Caco-2 (cell line): ENCODE data around the gene AGPAT3. TPM values are rescaled to one million over a fixed set of nuclear protein-coding genes. Genes with fewer than 3 reads are reported as not detected.

Experiments
- BruUV-seq: library from RNA; stranded (reverse); fragments of 400-500 nt; replicated peaks from 2 replicates; lab custom pipeline; 2021; lab: Mats Ljungman, UMichigan
- CTCF ChIA-PET: fragments of 300-600 bp; sonication (Branson Sonifier 250); formaldehyde crosslinking; loops from one replicate; lab custom pipeline; 2022; ENCODE audit warnings: antibody characterized with exemption; lab: Charles Lee
- POLR2A ChIA-PET: fragments of 300-600 bp; sonication (Branson Sonifier 250); formaldehyde crosslinking; loops from one replicate; lab custom pipeline; 2022; ENCODE audit warnings: antibody characterized with exemption; lab: Charles Lee
- DNase-seq, 2 experiments: peaks; one replicate each; pipeline versions ENCODE4 v3.0.0 to v3.0.0-alpha.2; 2020 to 2022
- H3K27me3 ChIP-seq: replicated peaks from 2 replicates; pipeline ENCODE4 v1.6.0; 2011; ENCODE audit warnings: low read length; ENCODE audit not compliant: control insufficient read depth, insufficient read depth
- H3K36me3 ChIP-seq: 2 replicates; pipeline ENCODE4 v1.5.1; 2011; ENCODE audit warnings: low read length; ENCODE audit not compliant: control insufficient read depth, insufficient read depth
- H3K4me1 ChIP-seq: fragments of 250-450 bp; sonication (Bioruptor Pico); 2 replicates; pipeline ENCODE4 v1.5.1; 2020; ENCODE audit warnings: mild to moderate bottlenecking
- H3K4me3 ChIP-seq: 2 replicates; pipeline ENCODE4 v1.5.1; 2011; ENCODE audit warnings: low read depth, mild to moderate bottlenecking, control low read depth, low read length
- H3K9me3 ChIP-seq: fragments of 250-450 bp; sonication (Bioruptor Pico); 2 replicates; pipeline ENCODE4 v1.5.1; 2020; ENCODE audit warnings: mild to moderate bottlenecking, moderate library complexity
- H3K27ac Mint-ChIP-seq: one replicate; pipeline ENCODE4 v1.8.0; 2022; ENCODE audit warnings: mixed read lengths; ENCODE audit not compliant: unreplicated experiment
- H3K27me3 Mint-ChIP-seq: one replicate; pipeline ENCODE4 v1.8.0; 2022; ENCODE audit warnings: mixed read lengths; ENCODE audit not compliant: insufficient read depth, unreplicated experiment
- H3K36me3 Mint-ChIP-seq: one replicate; pipeline ENCODE4 v1.8.0; 2022; ENCODE audit warnings: mild to moderate bottlenecking, mixed read lengths; ENCODE audit not compliant: insufficient read depth, unreplicated experiment
- H3K4me1 Mint-ChIP-seq: one replicate; pipeline ENCODE4 v1.8.0; 2022; ENCODE audit warnings: low read depth, mixed read lengths; ENCODE audit not compliant: unreplicated experiment
- H3K4me3 Mint-ChIP-seq: one replicate; pipeline ENCODE4 v1.8.0; 2022; ENCODE audit warnings: mild to moderate bottlenecking, moderate library complexity, mixed read lengths; ENCODE audit not compliant: unreplicated experiment
- H3K9me3 Mint-ChIP-seq: one replicate; pipeline ENCODE4 v1.8.0; 2022; ENCODE audit warnings: mixed read lengths; ENCODE audit not compliant: unreplicated experiment
- CTCF ChIP-seq, 2 experiments: fragments of 200-600 bp in 1 of 2; IDR thresholded peaks; 1 replicate in 1 of 2; 2 replicates in 1 of 2; pipeline versions ENCODE4 v1.5.1 to v1.8.0; 2011 to 2022; ENCODE audit warnings: antibody characterized with exemption in 1 of 2, control low read depth in 1 of 2, inconsistent platforms in 1 of 2, low read depth in 1 of 2, low read length in 1 of 2, mild to moderate bottlenecking in 1 of 2, moderate library complexity in 1 of 2; ENCODE audit not compliant: insufficient read depth in 1 of 2, severe bottlenecking in 1 of 2, unreplicated experiment in 1 of 2
- intact Hi-C: fragments of 100-400 bp; cut with micrococcal nuclease; formaldehyde crosslinking; loops from one replicate; pipeline ENCODE4 v1.10.0; 2022; ENCODE audit not compliant: unreplicated experiment
- total RNA-seq: library from RNA; stranded (reverse); gene quantifications from 2 replicates; pipeline ENCODE4 v1.2.3, GENCODE V29; 2022

Gene AGPAT3
- total RNA-seq, 1 experiment from 2014 or later, result 61.8 TPM

- ChIA-PET CTCF (no interaction called here), POLR2A (no interaction called here)
- intact Hi-C loops, result no loop called here
- Mint-ChIP-seq H3K9me3 (no peaks in the 10 kb centered on the region), H3K36me3 (peaks cover 7% of the 10 kb centered on the region), H3K27ac (no peak overlapping the region), H3K27me3 (no peaks in the 10 kb centered on the region), H3K4me1 (no peaks in the 10 kb centered on the region), H3K4me3 (no peak overlapping the region)
- BruUV-seq, result no TSS peak
- H3K36me3 ChIP-seq, result no peaks in the 10 kb centered on the region; the same call in 1 of the 2 replicates
- H3K4me1 ChIP-seq, result 0 out of 2 replicates have a peak, but pooled peaks cover 1% of the 10 kb centered on the region
- DNase-seq, result no peak
- TF ChIP-seq CTCF (IDR thresholded peaks at IDR 0.05; ENCODE audit: insufficient read depth in 1 of 2, low read depth in 1 of 2, low read length in 1 of 2, severe bottlenecking in 1 of 2, unreplicated experiment in 1 of 2), result no peak
- peaks cover 9% of the 10 kb centered on the region; the same call in 1 of the 2 replicates for H3K9me3 ChIP-seq
- H3K4me3 ChIP-seq, result no peak overlapping the region
- no peaks in the 10 kb centered on the region for H3K27me3 ChIP-seq
Measured at GRCh38 chr21:43950936-43951335, 85.9 kb downstream of the AGPAT3 start.

GRCh38 chr21:43951911-43952703 lies 87.1 kb downstream of the AGPAT3 start:
- no peaks in the 10 kb centered on the region for H3K4me1 Mint-ChIP-seq
- DNase-seq, result no peak
- ChIA-PET CTCF (no interaction called here), POLR2A (no interaction called here)
- H3K9me3 ChIP-seq, result peaks cover 9% of the 10 kb centered on the region; the same call in 1 of the 2 replicates
- no peak overlapping the region for H3K4me3 Mint-ChIP-seq
- H3K4me1 ChIP-seq, result 0 out of 2 replicates have a peak, but pooled peaks cover 7% of the 10 kb centered on the region
- H3K27ac Mint-ChIP-seq, result no peak overlapping the region
- peaks cover 7% of the 10 kb centered on the region for H3K36me3 Mint-ChIP-seq
- no TSS peak for BruUV-seq
- no peaks in the 10 kb centered on the region for H3K9me3 Mint-ChIP-seq
- no peaks in the 10 kb centered on the region; the same call in 1 of the 2 replicates for H3K36me3 ChIP-seq
- H3K27me3 ChIP-seq, result no peaks in the 10 kb centered on the region
- H3K27me3 Mint-ChIP-seq, result no peaks in the 10 kb centered on the region
- no peak for TF ChIP-seq CTCF (IDR thresholded peaks at IDR 0.05; ENCODE audit: insufficient read depth in 1 of 2, low read depth in 1 of 2, low read length in 1 of 2, severe bottlenecking in 1 of 2, unreplicated experiment in 1 of 2)
- intact Hi-C loops, result no loop called here
- H3K4me3 ChIP-seq, result no peak overlapping the region

GRCh38 chr21:43953021-43953420 lies 88.0 kb downstream of the AGPAT3 start:
- intact Hi-C loops, result no loop called here
- Mint-ChIP-seq H3K27ac (no peak overlapping the region), H3K27me3 (no peaks in the 10 kb centered on the region), H3K4me3 (no peak overlapping the region), H3K36me3 (peaks cover 7% of the 10 kb centered on the region), H3K9me3 (no peaks in the 10 kb centered on the region), H3K4me1 (no peaks in the 10 kb centered on the region)
- H3K36me3 ChIP-seq, result no peaks in the 10 kb centered on the region; the same call in 1 of the 2 replicates
- POLR2A ChIA-PET, result no interaction called here
- no peak for DNase-seq
- H3K27me3 ChIP-seq, result no peaks in the 10 kb centered on the region
- H3K4me1 ChIP-seq, result 0 out of 2 replicates have a peak, but pooled peaks cover 7% of the 10 kb centered on the region
- TF ChIP-seq CTCF (IDR thresholded peaks at IDR 0.05; ENCODE audit: insufficient read depth in 1 of 2, low read depth in 1 of 2, low read length in 1 of 2, severe bottlenecking in 1 of 2, unreplicated experiment in 1 of 2), result no peak
- CTCF ChIA-PET, result no interaction called here
- H3K9me3 ChIP-seq, result peaks cover 9% of the 10 kb centered on the region; the same call in 1 of the 2 replicates
- no TSS peak for BruUV-seq
- H3K4me3 ChIP-seq, result no peak overlapping the region
